DMS153 (cell line): Measurements from ENCODE around the gene INO80C.
A peak's percentile ranks its signal among the peaks of the same experiment; 100 is the strongest.

ENCODE experiments used
- DNase-seq: peaks from one replicate; lab custom pipeline; 2025; lab: John Stamatoyannopoulos, UW

INO80C gene

GRCh38 chr18:35497370-35498197 is at the start of gene INO80C:
TSS of gene INO80C (minus strand) at chr18:35497960. CDS start at chr18:35497874, 86 bp downstream.
- peak; percentile 87 for DNase-seq

- DNase-seq, result no peak
Measured at GRCh38 chr18:35547008-35547605, 49.3 kb upstream of the INO80C start.

GRCh38 chr18:35542356-35542755 is 44.6 kb upstream of the INO80C start:
- no peak for DNase-seq

- no peak for DNase-seq
Measured at GRCh38 chr18:35535297-35535696, 37.5 kb upstream of the INO80C start.

- DNase-seq, result no peak
Measured at GRCh38 chr18:35533916-35534405, 36.2 kb upstream of the INO80C start.

- no peak for DNase-seq
Measured at GRCh38 chr18:35528749-35529274, 31.1 kb upstream of the INO80C start.

- DNase-seq, result peak; percentile 46
Measured at GRCh38 chr18:35526495-35527059, 28.8 kb upstream of the INO80C start.

- DNase-seq, result no peak
Measured at GRCh38 chr18:35525795-35526494, 28.2 kb upstream of the INO80C start.

- no peak for DNase-seq
Measured at GRCh38 chr18:35524226-35524625, 26.5 kb upstream of the INO80C start.

- peak; percentile 7 for DNase-seq
Measured at GRCh38 chr18:35522130-35522959, 24.6 kb upstream of the INO80C start.

GRCh38 chr18:35521133-35521532 is 23.4 kb upstream of the INO80C start:
- DNase-seq, result no peak

- DNase-seq, result no peak
Measured at GRCh38 chr18:35519148-35519899, 21.6 kb upstream of the INO80C start.

- no peak for DNase-seq
Measured at GRCh38 chr18:35517715-35518114, 20.0 kb upstream of the INO80C start.

GRCh38 chr18:35516789-35517188 is 19.0 kb upstream of the INO80C start:
- DNase-seq, result no peak

GRCh38 chr18:35516351-35516750 is 18.6 kb upstream of the INO80C start:
- no peak for DNase-seq

- DNase-seq, result no peak
Measured at GRCh38 chr18:35515460-35516130, 17.8 kb upstream of the INO80C start.

- no peak for DNase-seq
Measured at GRCh38 chr18:35514752-35515459, 17.1 kb upstream of the INO80C start.

- DNase-seq, result no peak
Measured at GRCh38 chr18:35514283-35514682, 16.5 kb upstream of the INO80C start.
